ENCODE measurements around the gene GDI2. TPM values are rescaled to one million over a fixed set of nuclear protein-coding genes. Genes with fewer than 3 reads are reported as not detected.

Gene GDI2
- total RNA-seq, 1 donor from 2014 or later = 402 TPM

DNA sequence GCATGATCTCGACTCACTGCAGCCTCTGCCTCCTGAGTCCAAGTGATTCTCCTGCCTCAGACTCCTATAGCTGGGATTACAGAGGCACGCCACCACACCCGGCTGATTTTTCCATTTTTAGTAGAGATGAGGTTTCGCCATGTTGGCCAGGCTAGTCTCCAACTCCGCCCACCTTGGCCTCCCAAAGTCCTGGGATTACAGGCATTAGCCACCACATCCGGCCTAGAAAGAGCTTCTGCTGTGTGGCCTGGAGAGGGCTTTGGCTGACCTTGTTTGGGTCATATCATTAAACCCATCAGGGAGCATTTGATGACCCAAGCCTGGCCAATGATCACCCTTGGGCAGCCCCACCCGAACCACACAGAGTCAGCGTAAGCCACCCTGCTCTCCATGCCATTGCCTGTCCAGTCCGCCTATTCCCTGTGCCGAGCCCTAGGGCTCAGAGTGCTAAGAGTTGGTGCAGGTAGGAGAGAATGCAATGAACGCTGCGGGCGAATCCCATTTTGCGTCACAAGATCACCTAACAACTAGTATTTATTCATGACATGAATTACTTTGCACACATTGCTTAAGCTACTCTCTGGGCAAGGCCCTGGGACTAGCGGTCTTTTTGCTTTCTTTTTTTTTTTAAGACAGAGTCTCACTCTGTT lies 22.3 kb upstream of the GDI2 start:
- no peak overlapping the region for H3K4me3 ChIP-seq (ENCODE audit: low read depth, low read length)
- DNase-seq (ENCODE audit: low read depth) = no peak
- TF ChIP-seq, protein P1, sequence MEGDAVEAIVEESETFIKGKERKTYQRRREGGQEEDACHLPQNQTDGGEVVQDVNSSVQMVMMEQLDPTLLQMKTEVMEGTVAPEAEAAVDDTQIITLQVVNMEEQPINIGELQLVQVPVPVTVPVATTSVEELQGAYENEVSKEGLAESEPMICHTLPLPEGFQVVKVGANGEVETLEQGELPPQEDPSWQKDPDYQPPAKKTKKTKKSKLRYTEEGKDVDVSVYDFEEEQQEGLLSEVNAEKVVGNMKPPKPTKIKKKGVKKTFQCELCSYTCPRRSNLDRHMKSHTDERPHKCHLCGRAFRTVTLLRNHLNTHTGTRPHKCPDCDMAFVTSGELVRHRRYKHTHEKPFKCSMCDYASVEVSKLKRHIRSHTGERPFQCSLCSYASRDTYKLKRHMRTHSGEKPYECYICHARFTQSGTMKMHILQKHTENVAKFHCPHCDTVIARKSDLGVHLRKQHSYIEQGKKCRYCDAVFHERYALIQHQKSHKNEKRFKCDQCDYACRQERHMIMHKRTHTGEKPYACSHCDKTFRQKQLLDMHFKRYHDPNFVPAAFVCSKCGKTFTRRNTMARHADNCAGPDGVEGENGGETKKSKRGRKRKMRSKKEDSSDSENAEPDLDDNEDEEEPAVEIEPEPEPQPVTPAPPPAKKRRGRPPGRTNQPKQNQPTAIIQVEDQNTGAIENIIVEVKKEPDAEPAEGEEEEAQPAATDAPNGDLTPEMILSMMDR (conservative IDR thresholded peaks at IDR 0.05; ENCODE audit: low read depth, low read length) = no peak

DNA sequence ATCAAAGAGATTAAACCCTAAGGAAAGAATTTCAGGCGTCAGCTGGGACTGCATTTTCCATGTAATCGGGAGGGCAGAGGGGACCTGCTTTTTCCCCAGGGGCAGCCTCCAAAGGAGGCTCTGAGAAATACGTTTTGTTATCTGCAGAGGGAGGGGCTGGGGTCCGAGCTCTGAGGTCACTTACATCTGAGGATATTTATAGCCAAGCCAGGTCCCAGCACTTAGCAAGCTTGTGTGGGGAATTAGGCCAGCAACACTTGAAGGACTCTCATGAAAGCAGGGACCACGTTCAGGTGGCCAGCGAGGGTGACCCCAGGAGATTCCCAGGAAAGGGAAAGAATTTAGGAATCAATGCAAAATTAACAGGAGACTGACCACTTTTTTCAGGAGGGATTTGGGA lies 20.6 kb upstream of the GDI2 start:
- no peak for DNase-seq (ENCODE audit: low read depth)
- TF ChIP-seq, protein P1 (conservative IDR thresholded peaks at IDR 0.05; ENCODE audit: low read depth, low read length) = no peak
- H3K4me3 ChIP-seq (ENCODE audit: low read depth, low read length) = no peak overlapping the region

DNA sequence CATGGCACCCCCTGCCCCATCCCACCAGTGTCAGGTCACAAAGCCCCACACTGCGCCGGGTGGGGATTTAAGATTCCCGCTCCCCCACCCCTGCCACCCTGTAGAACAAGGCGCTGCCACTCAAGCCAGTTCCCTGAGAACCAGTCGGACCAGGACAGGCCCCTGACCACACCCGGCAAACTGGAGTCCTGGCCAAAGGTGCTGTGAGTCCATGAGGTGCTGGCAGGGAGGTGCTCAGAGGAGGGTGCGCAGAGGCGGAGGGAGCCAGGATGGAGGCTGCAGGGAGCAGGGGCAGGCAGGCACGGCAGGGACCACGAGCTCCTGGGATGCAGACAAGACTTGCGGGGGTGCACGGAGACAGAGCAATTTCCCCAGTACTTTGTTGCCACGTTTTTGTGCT lies 19.7 kb upstream of the GDI2 start:
- no peak for DNase-seq (ENCODE audit: low read depth)
- TF ChIP-seq, protein P1 (conservative IDR thresholded peaks at IDR 0.05; ENCODE audit: low read depth, low read length) = no peak
- H3K4me3 ChIP-seq (ENCODE audit: low read depth, low read length) = no peak overlapping the region

DNA sequence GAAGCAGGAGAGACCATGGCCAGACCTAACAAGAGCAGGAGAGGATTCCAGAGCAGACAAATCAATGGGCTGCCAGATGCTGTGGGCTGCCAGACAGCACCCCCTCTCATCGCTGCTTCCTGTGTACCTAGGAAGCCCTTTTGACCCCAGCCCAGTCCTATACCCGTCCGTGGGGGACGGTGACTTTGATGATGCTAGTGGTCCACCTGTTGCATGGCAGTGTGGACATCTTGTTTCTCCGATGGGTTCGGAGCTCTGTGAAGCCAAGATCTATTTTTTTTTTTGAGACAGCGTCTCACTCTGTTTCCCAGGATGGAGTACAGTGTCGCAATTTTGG lies 18.2 kb upstream of the GDI2 start:
- TF ChIP-seq, protein P1 (conservative IDR thresholded peaks at IDR 0.05; ENCODE audit: low read depth, low read length) = no peak
- no peak for DNase-seq (ENCODE audit: low read depth)
- H3K4me3 ChIP-seq (ENCODE audit: low read depth, low read length) = no peak overlapping the region

DNA sequence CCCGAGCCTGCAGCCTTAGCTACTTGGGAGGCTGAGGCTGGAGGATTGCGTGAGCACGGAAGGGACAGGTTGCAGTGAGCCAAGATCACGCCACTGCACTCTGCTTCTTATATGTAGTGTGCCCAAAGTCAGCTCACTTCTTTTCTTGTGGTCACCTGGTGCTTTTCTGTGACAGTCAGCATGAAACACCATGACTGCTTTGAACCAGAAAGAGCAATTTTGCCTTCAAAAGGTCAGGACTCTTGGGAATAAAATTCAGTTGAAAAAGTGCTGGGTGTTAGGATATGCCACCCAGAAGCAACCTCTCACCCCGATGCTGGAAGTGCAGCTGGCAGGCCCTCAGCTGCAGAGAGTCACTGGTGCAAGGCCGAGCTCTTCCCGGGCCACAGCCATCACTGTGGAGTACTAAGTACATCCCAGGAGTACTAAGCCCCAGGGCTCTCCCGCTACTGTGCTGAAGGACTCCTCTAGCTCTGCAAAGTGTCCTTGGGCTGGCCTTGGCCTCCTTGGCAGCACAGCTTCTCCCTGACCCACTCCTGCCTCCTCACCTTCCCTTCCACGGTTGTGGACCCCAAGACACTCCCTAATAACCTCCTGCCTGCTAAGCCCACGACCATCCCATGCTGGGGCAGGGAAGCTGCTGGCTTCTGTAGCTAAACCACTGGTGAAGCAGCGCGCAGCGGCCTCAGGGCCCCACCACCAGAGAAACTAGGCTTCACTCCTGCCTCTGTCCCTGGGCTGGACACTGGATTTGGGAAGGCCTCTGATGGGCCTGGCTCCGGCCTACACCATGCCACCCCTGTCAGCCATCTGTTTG lies 17.6 kb upstream of the GDI2 start:
- TF ChIP-seq, protein P1 (conservative IDR thresholded peaks at IDR 0.05; ENCODE audit: low read depth, low read length) = no peak
- no peak for DNase-seq (ENCODE audit: low read depth)
- H3K4me3 ChIP-seq (ENCODE audit: low read depth, low read length) = no peak overlapping the region

DNA sequence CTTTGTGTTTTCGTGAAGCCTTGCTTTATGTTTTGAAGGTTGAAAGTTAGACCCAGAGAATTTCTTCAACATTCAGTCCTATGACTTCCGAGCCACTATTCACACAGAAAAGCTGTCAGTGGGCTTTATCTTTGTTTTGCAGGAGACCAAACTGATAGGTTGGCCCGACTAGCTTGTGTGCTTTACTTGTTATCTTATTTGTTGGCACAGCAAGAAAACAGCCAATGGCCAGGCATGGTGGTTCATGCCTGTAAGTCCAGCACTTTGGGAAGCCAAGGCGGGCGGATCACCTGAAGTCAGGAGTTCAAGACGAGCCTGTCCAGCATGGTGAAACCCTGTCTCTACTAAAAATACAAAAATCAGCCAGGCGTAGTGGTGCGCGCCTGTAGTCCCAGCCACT lies 16.0 kb upstream of the GDI2 start:
- no peak for DNase-seq (ENCODE audit: low read depth)
- TF ChIP-seq, protein P1 (conservative IDR thresholded peaks at IDR 0.05; ENCODE audit: low read depth, low read length) = no peak
- no peak overlapping the region for H3K4me3 ChIP-seq (ENCODE audit: low read depth, low read length)

DNA sequence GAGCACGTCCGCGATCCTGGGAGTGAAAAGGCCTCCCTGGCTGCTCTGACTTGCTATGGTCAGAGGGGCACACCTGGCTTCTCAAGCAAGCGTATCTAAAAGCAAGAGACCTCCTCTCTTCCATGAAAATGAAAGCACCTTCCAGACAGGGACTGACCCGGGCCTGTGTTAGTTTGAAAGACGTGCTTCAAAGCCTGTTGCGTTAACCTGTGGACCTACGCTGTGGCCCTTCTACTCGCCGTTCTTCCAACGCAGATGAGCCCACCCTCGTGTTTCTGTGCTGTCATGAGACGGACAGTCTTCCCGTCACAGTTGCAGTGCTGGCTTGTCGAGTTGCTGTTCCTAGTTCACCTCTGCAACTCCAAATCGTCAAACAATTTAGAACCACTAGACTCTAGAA lies 15.5 kb upstream of the GDI2 start:
- no peak for DNase-seq (ENCODE audit: low read depth)
- TF ChIP-seq, protein P1 (conservative IDR thresholded peaks at IDR 0.05; ENCODE audit: low read depth, low read length) = no peak
- H3K4me3 ChIP-seq (ENCODE audit: low read depth, low read length) = no peak overlapping the region
